ENCODE measurements around the gene UTY. TPM values are rescaled to one million over a fixed set of nuclear protein-coding genes. Genes with fewer than 3 reads are reported as not detected.

The UTY gene
- total RNA-seq, 6 experiments from 2014 or later: 5.6 to 8.2 (median 7.1) TPM

- H3K27me3 Mint-ChIP-seq (ENCODE audit: insufficient read depth): no peaks in the 10 kb centered on the region
- H3K4me1 Mint-ChIP-seq (ENCODE audit: low read depth): peaks cover 10% of the 10 kb centered on the region
- no peak overlapping the region for H3K27ac Mint-ChIP-seq
- no peaks in the 10 kb centered on the region for H3K9me3 Mint-ChIP-seq
- H3K36me3 Mint-ChIP-seq (ENCODE audit: low read depth): peaks cover 8% of the 10 kb centered on the region; the same call in 1 of the 2 replicates
- TF ChIP-seq CTCF (IDR thresholded peaks at IDR 0.05): no peak
- no peak overlapping the region for H3K4me3 Mint-ChIP-seq
- DNase-seq: no peak
Measured at GRCh38 chrY:13415556-13415955, 64.3 kb downstream of the UTY start.

GRCh38 chrY:13398876-13399275 is 81.0 kb downstream of the UTY start:
- DNase-seq: peak; percentile 1
- Mint-ChIP-seq H3K27me3 (ENCODE audit: insufficient read depth) (no peaks in the 10 kb centered on the region; the same call in none of the 2 replicates), H3K4me1 (ENCODE audit: low read depth) (peaks cover 8% of the 10 kb centered on the region), H3K36me3 (ENCODE audit: low read depth) (no peaks in the 10 kb centered on the region), H3K9me3 (no peaks in the 10 kb centered on the region), H3K4me3 (no peak overlapping the region), H3K27ac (peak overlapping the region; percentile 71; the same call in 1 of the 2 replicates)
- no peak for TF ChIP-seq CTCF (IDR thresholded peaks at IDR 0.05)

GRCh38 chrY:13381110-13381683 is 98.6 kb downstream of the UTY start:
- DNase-seq: no peak
- H3K4me1 Mint-ChIP-seq (ENCODE audit: low read depth): peaks cover 12% of the 10 kb centered on the region; the same call in 1 of the 2 replicates
- no peaks in the 10 kb centered on the region for H3K36me3 Mint-ChIP-seq (ENCODE audit: low read depth)
- no peak overlapping the region for H3K4me3 Mint-ChIP-seq
- no peak overlapping the region for H3K27ac Mint-ChIP-seq
- no peak for TF ChIP-seq CTCF (IDR thresholded peaks at IDR 0.05)
- no peaks in the 10 kb centered on the region for H3K9me3 Mint-ChIP-seq
- H3K27me3 Mint-ChIP-seq (ENCODE audit: insufficient read depth): no peaks in the 10 kb centered on the region

GRCh38 chrY:13370868-13371800 is 108.7 kb downstream of the UTY start:
- Mint-ChIP-seq H3K36me3 (ENCODE audit: low read depth) (no peaks in the 10 kb centered on the region), H3K9me3 (no peaks in the 10 kb centered on the region), H3K27ac (no peak overlapping the region; the same call in 1 of the 2 replicates), H3K4me3 (no peak overlapping the region), H3K27me3 (ENCODE audit: insufficient read depth) (no peaks in the 10 kb centered on the region), H3K4me1 (ENCODE audit: low read depth) (no peaks in the 10 kb centered on the region)
- DNase-seq: no peak
- no peak for TF ChIP-seq CTCF (IDR thresholded peaks at IDR 0.05)

GRCh38 chrY:13370245-13370644 is 109.6 kb downstream of the UTY start:
- no peaks in the 10 kb centered on the region for H3K4me1 Mint-ChIP-seq (ENCODE audit: low read depth)
- H3K4me3 Mint-ChIP-seq: no peak overlapping the region
- H3K36me3 Mint-ChIP-seq (ENCODE audit: low read depth): no peaks in the 10 kb centered on the region
- TF ChIP-seq CTCF (IDR thresholded peaks at IDR 0.05): no peak
- no peak overlapping the region for H3K27ac Mint-ChIP-seq
- H3K9me3 Mint-ChIP-seq: no peaks in the 10 kb centered on the region
- no peak for DNase-seq
- no peaks in the 10 kb centered on the region for H3K27me3 Mint-ChIP-seq (ENCODE audit: insufficient read depth)

All from HFFc6 (cell line).